PC-3 (cell line): ENCODE results near the gene IL4. TPM values are rescaled to one million over a fixed set of nuclear protein-coding genes. Genes with fewer than 3 reads are reported as not detected.
"Not testable (repeated sequence)": the region's sequence is repeated elsewhere in the genome, so short reads cannot be mapped to it uniquely, and the experiment has no call there.

Experiments used
- ATAC-seq: fragments of 200-7000 bp; cut with Tn5 transposase; 2 replicates; pipeline ENCODE4 v1.9.1; 2020; ENCODE audit warnings: mild to moderate bottlenecking, moderate library complexity
- BruUV-seq: library from RNA; stranded (reverse); fragments of 400-500 nt; replicated peaks from 2 replicates; lab custom pipeline; 2021; lab: Mats Ljungman, UMichigan
- CTCF ChIA-PET: fragments of 300-600 bp; sonication (Branson Sonifier 250); formaldehyde crosslinking; loops from one replicate; lab custom pipeline; 2022; ENCODE audit warnings: antibody characterized with exemption; lab: Charles Lee
- POLR2A ChIA-PET: fragments of 300-600 bp; sonication (Branson Sonifier 250); formaldehyde crosslinking; loops from one replicate; lab custom pipeline; 2022; ENCODE audit warnings: antibody characterized with exemption; ENCODE audit not compliant: unreplicated experiment; lab: Charles Lee
- DNase-seq: peaks from one replicate; pipeline ENCODE4 v3.0.0-alpha.2; 2015
- H2AFZ ChIP-seq: fragments of 300-600 bp; sonication (generic); 2 replicates; pipeline ENCODE4 v1.6.0; 2016; ENCODE audit warnings: antibody characterized with exemption, low read length
- H3F3A ChIP-seq: fragments of 300-600 bp; sonication (generic); one replicate; pipeline ENCODE4 v1.6.0; 2017; ENCODE audit warnings: antibody characterized with exemption, low read length, control low read depth, mild to moderate bottlenecking; ENCODE audit not compliant: unreplicated experiment
- H3K27ac ChIP-seq: fragments of 300-600 bp; sonication (generic); 2 replicates; pipeline ENCODE4 v1.5.1; 2016; ENCODE audit warnings: mild to moderate bottlenecking, low read length
- H3K27me3 ChIP-seq: fragments of 300-600 bp; sonication (generic); 2 replicates; pipeline ENCODE4 v1.6.1; 2016; ENCODE audit warnings: low read length, mixed read lengths
- H3K36me3 ChIP-seq: fragments of 300-600 bp; sonication (generic); 2 replicates; pipeline ENCODE4 v1.6.1; 2016; ENCODE audit warnings: low read depth, mixed run types, low read length, mixed read lengths
- H3K4me1 ChIP-seq: fragments of 300-600 bp; sonication (generic); 2 replicates; pipeline ENCODE4 v1.5.1; 2016; ENCODE audit warnings: low read length; ENCODE audit not compliant: insufficient read depth
- H3K4me2 ChIP-seq: fragments of 300-600 bp; sonication (generic); 2 replicates; pipeline ENCODE4 v1.6.0; 2016; ENCODE audit warnings: low read length
- H3K4me3 ChIP-seq: fragments of 300-600 bp; sonication (generic); 2 replicates; pipeline ENCODE4 v1.5.1; 2016; ENCODE audit warnings: mild to moderate bottlenecking, low read length, mixed read lengths
- H3K79me2 ChIP-seq: fragments of 300-600 bp; sonication (generic); 2 replicates; pipeline ENCODE4 v1.6.1; 2017; ENCODE audit warnings: low read length, mixed read lengths
- H3K9ac ChIP-seq: fragments of 300-600 bp; sonication (generic); 2 replicates; pipeline ENCODE4 v1.6.0; 2016; ENCODE audit warnings: mild to moderate bottlenecking, low read length
- H3K9me2 ChIP-seq: fragments of 300-600 bp; sonication (generic); replicated peaks from 2 replicates; pipeline ENCODE4 v1.6.1; 2016; ENCODE audit warnings: mixed run types, low read length, mixed read lengths
- H3K9me3 ChIP-seq: fragments of 300-600 bp; sonication (generic); 2 replicates; pipeline ENCODE4 v1.6.1; 2016; ENCODE audit warnings: low read length, mixed read lengths
- H4K20me1 ChIP-seq: fragments of 300-600 bp; sonication (generic); 2 replicates; pipeline ENCODE4 v1.6.1; 2016; ENCODE audit warnings: low read length, mixed read lengths
- EZH2 ChIP-seq: fragments of 300-600 bp; sonication (generic); IDR thresholded peaks from one replicate; pipeline ENCODE4 v1.6.1; 2017; ENCODE audit warnings: antibody characterized with exemption, mild to moderate bottlenecking, low read length; ENCODE audit not compliant: unreplicated experiment
- EZH2phosphoT487 ChIP-seq: fragments of 300-600 bp; sonication (generic); IDR thresholded peaks from 2 replicates; pipeline ENCODE4 v1.6.1; 2018; ENCODE audit warnings: mild to moderate bottlenecking, antibody characterized with exemption, low read length, borderline replicate concordance
- intact Hi-C: fragments of 100-400 bp; cut with micrococcal nuclease; formaldehyde crosslinking; loops from 2 replicates; pipeline ENCODE4 v1.9.0; 2023
- total RNA-seq: library from RNA; depleted of rRNA; stranded (reverse); fragments of >200 nt; gene quantifications from 2 replicates; pipeline ENCODE4 v1.2.3, GENCODE V29; 2014
- TF ChIP-seq, protein P1 (sequence below): fragments of 300-600 bp; sonication (generic); conservative IDR thresholded peaks from 2 replicates; pipeline ENCODE4 v1.5.1; 2017; ENCODE audit warnings: antibody characterized with exemption, low read depth, mild to moderate bottlenecking, low read length

Gene IL4
- total RNA-seq, 1 experiment from 2014 or later, result not detected

DNA sequence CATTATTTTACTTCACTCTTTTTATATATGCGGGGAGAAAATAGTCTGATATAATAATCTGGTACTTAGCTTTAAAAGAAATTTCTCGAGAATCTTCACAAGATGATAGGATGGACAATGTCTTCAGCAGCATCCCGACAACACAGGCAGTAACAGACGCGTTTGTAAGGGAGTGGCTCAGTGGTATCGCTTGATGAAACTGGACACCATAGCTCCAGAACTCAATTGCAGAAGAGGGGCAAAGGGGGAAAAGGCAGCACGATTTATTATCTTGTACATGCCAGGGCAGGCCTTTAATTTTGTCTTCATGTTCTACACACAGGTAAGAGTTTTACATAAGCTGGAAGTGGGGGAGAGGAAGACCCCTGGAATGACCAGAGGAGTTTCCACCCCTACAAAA, 15.7 kb downstream of the IL4 start:
- H2AFZ ChIP-seq, result no peak overlapping the region
- intact Hi-C loops, result no loop called here
- ATAC-seq, result no peak
- TF ChIP-seq, protein P1, sequence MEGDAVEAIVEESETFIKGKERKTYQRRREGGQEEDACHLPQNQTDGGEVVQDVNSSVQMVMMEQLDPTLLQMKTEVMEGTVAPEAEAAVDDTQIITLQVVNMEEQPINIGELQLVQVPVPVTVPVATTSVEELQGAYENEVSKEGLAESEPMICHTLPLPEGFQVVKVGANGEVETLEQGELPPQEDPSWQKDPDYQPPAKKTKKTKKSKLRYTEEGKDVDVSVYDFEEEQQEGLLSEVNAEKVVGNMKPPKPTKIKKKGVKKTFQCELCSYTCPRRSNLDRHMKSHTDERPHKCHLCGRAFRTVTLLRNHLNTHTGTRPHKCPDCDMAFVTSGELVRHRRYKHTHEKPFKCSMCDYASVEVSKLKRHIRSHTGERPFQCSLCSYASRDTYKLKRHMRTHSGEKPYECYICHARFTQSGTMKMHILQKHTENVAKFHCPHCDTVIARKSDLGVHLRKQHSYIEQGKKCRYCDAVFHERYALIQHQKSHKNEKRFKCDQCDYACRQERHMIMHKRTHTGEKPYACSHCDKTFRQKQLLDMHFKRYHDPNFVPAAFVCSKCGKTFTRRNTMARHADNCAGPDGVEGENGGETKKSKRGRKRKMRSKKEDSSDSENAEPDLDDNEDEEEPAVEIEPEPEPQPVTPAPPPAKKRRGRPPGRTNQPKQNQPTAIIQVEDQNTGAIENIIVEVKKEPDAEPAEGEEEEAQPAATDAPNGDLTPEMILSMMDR, result no peak
- no peak for TF ChIP-seq EZH2
- TF ChIP-seq EZH2phosphoT487, result no peak
- H3K9me3 ChIP-seq, result no peaks in the 10 kb centered on the region
- POLR2A ChIA-PET, result no interaction called here
- no peaks in the 10 kb centered on the region for H3K9me2 ChIP-seq
- no peak for DNase-seq
- no peaks in the 10 kb centered on the region for H3K36me3 ChIP-seq
- no peak overlapping the region for H3K4me3 ChIP-seq
- no peak overlapping the region for H3K4me2 ChIP-seq
- no peaks in the 10 kb centered on the region for H3F3A ChIP-seq
- CTCF ChIA-PET, result no interaction called here
- H3K27me3 ChIP-seq, result no peaks in the 10 kb centered on the region
- H3K4me1 ChIP-seq, result no peaks in the 10 kb centered on the region
- no TSS peak for BruUV-seq
- H3K9ac ChIP-seq, result no peak overlapping the region
- H4K20me1 ChIP-seq, result no peaks in the 10 kb centered on the region
- H3K79me2 ChIP-seq, result no peaks in the 10 kb centered on the region
- no peak overlapping the region for H3K27ac ChIP-seq

DNA sequence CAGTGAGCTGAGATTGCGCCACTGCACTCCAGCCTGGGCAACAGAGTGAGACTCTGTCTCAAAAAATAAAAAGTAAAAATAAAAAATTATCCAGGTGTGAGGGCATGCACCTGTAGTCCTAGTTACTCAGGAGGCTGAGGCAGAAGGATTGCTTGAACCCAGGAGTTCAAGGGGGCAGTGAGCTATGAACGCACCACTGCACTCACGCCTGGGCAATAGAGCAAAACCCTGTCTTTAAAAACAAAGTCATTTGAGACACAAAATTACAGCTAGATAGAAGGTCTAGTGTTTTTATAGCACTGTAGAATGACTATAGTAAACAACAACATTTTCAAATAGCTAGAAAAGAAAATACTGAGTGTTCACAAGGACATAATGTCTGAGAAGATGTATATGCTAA, 16.4 kb downstream of the IL4 start:
- Histone ChIP-seq H3K9me3 (no peaks in the 10 kb centered on the region), H3K4me3 (no peak overlapping the region), H3K27ac (no peak overlapping the region), H2AFZ (no peak overlapping the region), H4K20me1 (no peaks in the 10 kb centered on the region), H3K4me2 (no peak overlapping the region), H3F3A (no peaks in the 10 kb centered on the region), H3K4me1 (no peaks in the 10 kb centered on the region), H3K36me3 (no peaks in the 10 kb centered on the region), H3K9me2 (no peaks in the 10 kb centered on the region), H3K9ac (no peak overlapping the region), H3K27me3 (no peaks in the 10 kb centered on the region), H3K79me2 (no peaks in the 10 kb centered on the region)
- CTCF ChIA-PET, result no interaction called here
- intact Hi-C loops, result no loop called here
- BruUV-seq, result no TSS peak
- no peak for ATAC-seq
- DNase-seq, result no peak
- TF ChIP-seq EZH2 (no peak), EZH2phosphoT487 (no peak)
- TF ChIP-seq, protein P1, result no peak
- POLR2A ChIA-PET, result no interaction called here

DNA sequence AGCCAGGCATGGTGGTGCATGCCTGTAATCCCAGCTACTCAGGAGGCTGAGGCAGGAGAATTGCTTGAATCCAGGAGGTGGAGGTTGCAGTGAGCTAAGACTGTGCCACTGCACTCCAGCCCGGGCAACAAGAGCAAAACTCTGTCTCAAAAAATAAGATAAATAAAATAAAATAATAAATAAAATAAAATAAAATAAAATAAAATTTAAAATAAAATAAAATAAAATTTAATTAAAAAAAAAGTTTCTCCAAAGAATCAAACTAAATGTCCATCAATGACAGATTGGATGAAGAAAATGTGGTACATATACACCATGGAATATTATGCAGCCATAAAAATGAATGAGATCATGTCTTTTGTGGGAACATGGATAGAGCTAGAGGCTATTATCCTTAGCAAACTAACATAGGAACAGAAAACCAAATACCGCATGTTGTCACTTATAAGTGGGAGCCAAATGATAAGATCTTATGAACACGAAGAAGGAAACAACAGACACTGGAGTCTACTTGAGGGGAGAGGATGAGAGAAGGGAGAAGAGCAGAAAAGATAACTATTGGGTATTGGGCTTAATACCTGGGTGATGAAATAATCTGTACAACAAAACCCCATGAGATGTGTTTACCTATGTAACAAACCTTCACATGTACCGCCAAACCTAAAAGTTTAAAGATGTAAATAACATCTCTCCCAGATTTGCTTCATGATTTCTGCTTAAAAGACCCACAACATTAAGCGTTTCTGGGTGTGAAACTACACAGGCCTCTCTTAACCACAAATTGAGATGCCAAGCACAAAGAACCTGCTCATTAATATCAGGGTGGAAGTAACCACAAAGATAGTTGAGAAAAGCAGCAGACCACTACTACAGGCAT, 18.2 kb downstream of the IL4 start:
- DNase-seq, BruUV-seq, H3K4me2 ChIP-seq, H3K9me3 ChIP-seq, H4K20me1 ChIP-seq, intact Hi-C loops, H3K9me2 ChIP-seq, H3K27me3 ChIP-seq, H3K79me2 ChIP-seq, H3K4me1 ChIP-seq, ATAC-seq, H3K27ac ChIP-seq, H3K9ac ChIP-seq, H3K36me3 ChIP-seq, H3F3A ChIP-seq, CTCF ChIA-PET, H3K4me3 ChIP-seq, POLR2A ChIA-PET, H2AFZ ChIP-seq: not testable (repeated sequence)
